Inflammatory macrophage treated with lipopolysaccharide for 1 hour (primary cell): ENCODE results near the gene UGT2A3.
"Not testable (repeated sequence)": the region's sequence is repeated elsewhere in the genome, so short reads cannot be mapped to it uniquely, and the experiment has no call there.

Experiments
- DNase-seq, 2 donors: peaks; one replicate each; pipeline ENCODE4 v3.0.0-alpha.2; 2020 to 2022

The UGT2A3 gene

DNA sequence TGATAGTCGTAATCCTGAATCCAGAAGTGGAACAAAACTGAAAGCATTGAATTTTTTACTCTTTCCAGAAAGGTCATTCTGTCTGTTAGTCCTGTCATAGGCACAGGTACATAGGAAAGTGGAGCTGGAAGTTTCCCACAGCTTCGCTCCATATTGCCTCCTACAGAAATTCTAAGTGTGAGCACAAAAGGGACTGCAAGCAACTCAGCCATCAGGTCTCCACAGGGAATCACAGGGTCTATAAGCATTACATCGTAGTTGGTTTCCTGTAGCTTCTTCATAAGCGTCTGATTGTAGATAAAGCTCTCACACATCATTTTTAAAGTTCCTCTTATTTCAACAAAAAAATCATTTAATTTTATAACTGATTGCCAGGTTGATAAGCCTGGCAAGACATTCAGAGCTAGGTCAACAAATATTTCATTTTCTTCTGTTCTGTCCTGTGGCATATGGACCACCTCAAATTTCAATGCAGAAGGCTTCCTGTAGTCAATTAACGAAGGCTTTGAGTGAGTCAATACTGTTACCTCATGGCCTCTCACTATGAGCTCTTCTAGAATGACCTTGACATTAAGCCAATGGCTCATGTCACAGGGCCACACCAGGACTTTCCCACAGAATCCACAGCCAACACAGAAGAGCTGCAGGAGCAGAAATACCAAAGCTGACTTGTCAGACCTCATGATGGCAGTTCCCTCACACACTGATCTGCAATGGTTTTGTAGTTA lies at the start of gene UGT2A3:
Gene UGT2A3, minus strand, starts transcription at position 727 of the 728 bp plus-strand sequence. Its CDS starts 44 bp downstream, at position 683.
- no peak for DNase-seq

DNA sequence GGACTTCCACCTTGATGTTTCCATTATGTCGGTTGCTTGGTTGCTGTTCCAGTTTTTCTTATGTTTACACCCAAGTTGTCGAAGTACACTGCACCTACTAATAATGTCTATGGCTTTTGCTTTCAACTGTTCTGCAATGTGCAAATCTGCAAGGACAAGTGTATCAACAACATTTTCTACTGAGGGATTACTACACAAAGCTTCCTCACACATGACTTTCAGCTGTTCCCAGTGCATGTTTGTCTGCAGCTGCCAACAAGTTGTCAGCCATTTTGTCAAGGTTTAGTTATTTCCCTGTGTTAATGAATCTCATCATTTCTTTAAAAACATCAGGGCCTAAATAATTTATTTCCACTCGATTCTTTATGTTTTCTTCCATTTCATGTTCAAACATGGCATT lies 45.4 kb upstream of the UGT2A3 start:
- no peak for DNase-seq

DNA sequence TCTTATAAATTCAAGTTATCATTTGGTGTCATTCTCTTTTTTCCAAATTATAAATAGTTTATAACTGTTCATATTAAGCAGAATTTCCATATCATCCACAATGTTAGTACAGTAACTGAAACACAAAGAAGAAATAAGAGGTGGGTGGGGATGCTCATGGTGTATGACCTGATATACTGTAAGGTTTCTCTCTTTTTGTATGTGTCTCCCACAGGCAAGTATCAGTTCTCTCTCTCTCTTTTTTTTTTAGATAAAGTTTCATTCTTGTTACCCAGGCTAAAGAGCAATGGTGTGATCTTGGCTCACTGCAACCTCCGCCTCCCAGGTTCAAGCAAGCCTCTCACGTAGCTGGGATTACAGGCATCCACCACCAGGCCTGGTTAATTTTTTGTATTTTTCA lies 43.7 kb upstream of the UGT2A3 start:
- DNase-seq, result no peak

DNA sequence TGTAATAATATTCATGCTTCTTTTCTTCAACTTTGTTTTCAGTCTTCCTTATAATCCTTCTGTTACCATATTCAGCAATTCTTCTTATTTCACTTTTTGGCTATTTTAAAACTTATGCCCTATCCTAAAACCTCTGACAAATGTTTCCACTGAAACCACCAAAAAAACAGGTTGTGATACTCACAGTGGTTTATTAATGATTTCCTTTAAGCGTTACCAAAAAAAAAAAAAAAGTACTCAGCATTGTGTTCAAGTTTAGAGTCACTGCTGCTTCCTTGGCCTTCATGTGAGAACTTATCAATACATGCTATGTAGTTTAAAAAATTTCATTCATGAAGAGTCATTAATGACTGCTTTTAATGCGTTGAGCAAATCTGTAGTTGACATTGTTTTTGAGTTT lies 35.4 kb upstream of the UGT2A3 start:
- DNase-seq, result no peak

DNA sequence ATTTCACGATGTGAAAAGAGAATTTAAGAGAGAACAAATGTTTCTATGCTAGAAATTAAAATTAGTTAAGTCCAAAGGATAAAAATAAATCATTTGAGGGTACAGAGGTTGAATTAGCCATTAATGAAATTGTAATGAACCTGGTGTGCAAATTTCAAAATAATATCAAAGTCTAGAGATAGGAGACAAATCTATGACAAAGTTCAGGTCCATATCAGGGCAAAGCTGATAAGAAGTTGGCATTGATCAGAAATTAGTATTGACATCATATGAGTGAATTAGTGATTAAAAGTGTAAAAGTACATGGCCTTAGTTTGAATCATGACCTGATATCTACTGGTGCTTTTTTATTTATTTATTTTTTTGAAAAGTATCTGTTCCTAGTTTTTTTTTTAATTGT lies 33.8 kb upstream of the UGT2A3 start:
- no peak for DNase-seq

DNA sequence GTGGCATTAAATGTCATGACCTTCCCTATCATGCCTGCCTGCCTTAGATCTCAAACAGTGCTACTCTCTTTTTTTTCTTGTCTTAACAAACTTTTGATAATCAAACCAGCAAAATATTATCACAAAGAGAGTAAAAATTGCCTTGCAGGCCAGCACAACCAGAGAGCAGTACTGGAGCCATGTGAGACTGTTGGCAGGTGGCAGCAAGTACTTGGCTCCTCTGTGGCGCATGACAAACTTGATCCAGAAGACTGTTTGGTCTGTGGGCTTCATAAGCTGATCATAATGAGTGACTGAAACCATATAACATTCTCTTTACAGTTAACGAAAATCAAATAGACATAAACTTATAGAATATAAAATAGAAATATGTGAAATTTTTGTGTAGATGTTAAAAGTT lies 33.3 kb upstream of the UGT2A3 start:
- no peak for DNase-seq

DNA sequence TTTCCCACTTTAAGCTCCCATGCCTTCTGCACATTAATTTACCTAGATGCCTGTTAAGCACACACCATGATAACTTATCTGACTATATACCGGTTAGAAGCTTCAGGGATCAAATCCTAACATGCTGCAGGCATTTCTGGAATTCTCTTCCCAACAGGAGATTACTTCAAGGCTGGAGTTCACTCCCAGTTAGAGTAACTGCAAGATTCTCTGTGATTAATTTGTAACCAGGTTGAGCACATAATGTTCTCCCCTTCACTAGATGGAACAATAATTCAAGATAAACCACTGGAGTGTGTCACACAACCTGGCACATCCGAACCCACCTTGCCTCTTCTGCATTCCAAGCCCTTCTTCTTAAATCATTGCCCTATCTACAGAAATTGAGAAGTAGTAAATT lies 11.8 kb upstream of the UGT2A3 start:
- no peak for DNase-seq

DNA sequence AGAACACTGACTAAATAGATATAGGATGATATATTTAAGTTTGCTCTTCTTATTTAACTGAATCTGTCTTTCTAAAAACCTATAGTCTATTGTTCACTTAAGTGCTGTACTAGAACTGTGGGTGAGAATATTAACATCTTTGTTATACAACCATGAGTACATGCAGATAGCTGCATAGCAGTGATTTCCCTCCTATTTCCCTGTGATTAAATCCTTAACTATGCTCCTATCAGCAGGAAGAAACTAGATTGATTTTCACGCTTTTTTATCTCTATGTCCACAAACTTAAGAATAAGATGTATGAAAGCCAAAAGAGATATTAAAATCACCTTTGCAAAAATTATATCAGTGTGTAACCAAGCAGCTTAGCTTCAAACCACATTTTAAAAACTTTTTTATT lies 11.3 kb upstream of the UGT2A3 start:
- DNase-seq, result no peak

DNA sequence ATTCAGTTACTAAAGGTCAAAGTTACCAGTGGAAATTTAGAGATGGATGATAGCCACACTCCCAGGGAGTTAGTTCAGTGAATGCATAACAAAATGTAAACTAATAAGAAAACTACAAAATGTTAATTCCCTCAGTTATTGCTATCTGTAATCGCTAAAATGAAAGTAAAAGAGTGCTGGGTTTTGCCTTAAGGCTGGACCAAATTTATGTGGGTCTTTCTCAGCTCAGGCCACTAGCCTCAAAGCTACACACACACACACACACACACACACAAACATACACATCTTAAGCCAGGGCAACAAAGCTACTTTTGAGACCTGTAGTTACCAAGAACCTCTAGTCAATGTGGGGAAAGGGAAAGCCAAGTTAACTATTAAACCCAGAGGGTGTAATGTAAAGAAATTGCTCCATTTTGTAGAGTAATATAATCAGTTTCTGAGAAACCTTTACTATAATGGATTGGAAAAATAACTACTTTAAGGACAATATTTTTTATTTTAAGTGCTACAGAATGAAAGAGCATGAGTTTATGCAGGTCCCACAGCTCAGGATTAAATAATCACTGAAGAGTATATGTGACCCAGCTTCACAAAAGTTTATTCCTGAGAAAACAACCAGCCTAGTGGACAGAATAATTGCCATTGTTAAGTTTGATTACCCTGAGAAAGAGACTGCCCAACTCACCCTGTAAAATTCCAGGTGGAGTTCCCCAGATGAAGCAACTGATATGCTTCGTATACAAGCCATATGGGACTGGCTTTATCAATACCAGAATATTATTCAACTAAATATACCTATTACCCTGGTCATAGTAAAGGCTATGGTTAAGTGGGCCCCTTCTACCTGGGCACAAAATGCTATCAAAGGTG lies 8.9 kb upstream of the UGT2A3 start:
- no peak for DNase-seq

DNA sequence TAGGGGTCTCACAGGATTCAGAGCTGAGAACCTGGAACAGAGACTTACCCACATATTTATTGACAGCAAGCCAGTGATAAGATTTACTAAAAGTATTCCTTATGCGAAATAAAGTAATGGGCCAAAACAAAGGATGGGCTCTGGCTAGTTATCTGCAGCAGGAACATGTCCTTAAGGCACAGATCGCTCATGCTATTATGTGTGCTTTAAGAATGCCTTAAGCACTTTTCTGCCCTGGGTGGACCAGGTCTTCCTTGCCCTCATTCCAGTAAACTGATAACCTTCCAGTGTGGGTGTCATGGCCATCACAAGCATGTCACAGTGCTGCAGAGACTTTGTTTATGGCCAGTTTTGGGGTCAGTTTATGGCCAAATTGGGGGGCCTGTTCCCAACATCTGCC lies 7.5 kb upstream of the UGT2A3 start:
- not testable (repeated sequence) for DNase-seq

DNA sequence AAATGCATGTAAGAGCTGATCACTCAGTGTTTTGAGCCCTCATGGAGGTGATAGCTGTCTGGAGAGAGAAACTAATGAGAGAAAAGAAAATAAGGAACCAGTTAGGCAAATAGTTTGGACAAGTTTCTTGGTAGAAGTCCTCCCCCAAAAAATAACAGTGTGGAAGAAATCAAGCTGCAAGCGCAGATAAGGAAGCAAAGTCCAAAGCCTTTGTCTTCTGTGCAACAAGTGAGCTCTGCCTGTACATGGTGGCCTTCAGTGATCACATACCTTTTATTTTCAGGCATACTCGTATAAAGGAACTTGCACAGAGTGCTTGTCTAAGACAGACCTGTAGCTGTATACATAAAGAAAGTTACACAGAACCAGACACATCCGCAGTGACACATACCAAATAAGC lies 2.5 kb upstream of the UGT2A3 start:
- DNase-seq, result no peak

DNA sequence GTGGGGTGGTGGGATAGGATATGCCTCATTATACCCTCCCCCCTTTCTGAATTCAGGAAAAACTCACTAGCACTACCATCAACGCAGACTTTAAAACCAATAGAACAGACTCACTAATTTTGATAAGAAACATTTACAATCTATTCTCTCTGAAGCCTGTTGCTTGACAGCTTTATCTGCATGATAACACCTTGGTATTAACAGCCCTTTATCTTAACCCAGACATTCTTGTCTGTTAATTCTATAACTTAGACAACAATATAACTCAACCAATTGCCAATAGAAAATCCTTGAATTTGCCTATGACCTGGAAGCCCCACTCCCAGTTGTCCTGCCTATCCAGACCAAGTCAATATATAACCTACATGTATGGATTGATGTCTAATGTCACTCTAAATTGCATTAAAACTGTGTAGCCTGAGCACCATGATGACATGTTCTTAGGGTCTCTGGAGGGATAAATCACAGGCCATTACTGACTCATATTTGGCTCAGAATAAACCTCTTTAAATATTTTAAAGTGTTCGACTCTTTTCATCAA lies 1.5 kb upstream of the UGT2A3 start:
- DNase-seq, result no peak

DNA sequence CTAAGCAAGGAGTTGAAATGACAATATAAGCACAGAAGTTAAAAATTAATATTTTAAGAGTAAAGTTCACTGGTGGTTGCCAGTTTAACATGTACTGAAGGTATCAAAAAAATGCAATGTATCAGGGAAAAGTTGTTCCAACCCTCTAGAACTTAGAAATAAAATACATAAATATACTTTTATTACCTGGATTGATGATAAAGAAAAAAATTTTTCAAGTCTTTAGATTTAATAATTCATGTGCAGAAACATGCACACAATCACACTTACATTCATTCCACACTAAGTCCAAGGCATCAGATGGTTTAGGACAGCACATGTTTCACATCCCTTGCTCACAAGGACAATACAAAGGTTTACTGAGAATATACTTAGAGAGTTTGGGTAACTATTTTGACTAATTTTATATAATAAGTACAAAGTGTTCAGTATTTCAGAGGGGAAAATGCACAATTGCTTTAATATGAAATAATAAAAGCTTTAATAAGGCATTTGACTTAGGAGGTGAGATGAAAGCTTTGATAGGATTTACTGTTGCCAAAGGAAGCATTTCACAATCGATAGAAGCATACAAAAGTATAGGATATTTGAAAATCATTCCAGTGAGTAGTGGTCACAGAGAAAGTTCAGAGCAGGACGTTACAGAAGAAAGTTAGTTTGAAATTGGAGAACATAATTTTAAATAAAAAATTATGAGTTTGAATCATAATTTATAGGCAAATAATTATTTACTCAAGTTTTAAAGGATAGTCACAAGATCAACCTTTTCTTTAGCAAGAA lies 392 bp upstream of the UGT2A3 start:
- no peak for DNase-seq

DNA sequence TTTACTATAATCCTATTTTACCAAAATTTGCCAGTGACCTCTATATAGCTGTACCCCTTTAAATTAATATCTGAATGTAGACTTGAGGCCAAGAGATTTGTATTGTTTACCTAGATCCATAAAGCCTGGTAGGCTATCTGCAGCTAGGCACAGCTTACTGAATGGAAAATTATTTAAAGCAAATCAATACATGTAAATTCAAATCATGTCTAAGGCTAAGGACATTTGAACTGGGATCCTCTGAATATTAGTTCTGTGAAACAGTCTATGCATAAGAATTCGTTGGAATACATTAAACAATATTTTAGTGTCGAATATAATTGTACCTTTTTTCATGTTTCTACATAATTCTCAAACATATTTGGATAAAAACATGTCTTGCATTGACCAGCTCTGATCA lies 1.6 kb downstream of the UGT2A3 start:
- DNase-seq, result no peak

DNA sequence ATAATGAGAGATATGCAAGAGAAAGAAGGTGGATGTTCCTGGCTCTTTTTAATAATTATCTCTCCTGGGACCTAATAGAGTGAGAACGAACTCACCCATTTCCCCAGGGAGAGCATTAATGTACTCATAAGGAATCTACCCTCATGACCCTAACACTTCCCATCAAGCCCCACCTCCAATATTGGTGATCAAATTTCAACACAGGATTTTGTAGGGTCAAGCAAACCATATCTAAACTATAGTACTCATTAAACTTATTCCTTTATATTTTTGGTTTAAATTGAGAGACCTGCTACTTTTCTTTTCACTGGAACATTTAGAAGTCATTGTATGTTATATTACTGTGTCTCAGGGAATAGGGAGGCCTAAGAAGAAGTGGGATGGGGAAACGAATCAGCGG lies 2.6 kb downstream of the UGT2A3 start:
- DNase-seq, result no peak

DNA sequence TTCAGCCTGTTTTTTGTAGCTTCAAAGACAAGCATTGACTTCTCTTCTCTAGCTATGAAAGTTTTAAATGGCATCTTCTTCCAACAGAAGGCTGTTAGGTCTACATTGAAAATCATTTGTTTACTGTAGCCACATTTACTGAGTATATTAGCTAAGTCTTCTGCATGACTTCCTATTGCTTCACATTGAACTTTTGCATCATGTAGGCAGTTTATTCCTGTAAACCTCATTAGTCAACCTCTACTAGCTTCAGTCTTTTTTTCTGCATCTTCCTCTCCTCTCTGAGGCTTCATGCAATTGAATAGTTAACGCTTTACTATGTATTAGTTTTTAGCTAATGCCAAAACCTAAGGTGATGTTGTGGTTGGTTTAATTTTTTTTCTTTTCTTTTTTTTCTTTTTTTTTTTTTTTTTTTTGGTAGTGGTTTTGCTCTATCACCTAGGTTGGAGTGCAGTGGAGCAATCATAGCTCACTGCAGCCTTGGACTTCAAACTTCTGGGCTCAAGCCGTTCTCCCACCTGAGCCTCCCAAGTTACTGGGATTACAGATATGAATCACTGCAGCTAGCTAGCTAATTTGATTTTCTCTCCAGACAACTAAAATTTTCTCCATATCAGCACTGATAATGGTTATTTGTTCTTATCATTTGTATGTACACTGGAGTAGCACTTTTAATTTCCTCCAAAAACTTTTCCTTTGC lies 3.4 kb downstream of the UGT2A3 start:
- DNase-seq, result no peak

DNA sequence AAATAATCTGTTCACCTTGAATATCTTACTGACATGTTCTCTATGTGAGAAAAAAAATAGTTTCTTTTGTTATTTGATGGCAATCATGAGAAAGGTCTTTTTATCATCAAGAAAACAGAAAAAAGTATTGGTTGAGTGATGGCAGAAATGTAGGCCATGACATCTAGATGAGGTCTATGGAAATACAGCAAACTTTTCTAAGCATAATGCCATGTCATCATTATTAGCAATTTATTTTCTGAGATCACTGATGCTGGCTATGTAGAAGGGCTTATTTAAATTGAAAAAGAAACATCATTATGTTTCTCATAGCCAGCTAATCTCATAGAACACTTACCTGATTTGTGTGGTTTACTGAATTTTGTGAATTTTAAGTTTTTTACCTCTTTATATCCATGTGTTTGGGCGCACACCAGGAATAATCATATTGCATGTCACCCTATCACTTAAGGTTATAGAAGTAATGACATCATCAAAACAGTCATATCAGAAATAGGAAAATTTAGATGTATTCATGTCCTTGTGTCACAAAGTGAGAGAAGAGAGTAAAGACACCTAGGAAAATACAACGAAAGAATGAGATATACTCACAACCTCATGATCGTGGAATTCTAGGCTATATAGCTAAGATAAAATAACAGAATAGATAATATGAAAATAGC lies 22.4 kb downstream of the UGT2A3 start:
- no peak for DNase-seq

DNA sequence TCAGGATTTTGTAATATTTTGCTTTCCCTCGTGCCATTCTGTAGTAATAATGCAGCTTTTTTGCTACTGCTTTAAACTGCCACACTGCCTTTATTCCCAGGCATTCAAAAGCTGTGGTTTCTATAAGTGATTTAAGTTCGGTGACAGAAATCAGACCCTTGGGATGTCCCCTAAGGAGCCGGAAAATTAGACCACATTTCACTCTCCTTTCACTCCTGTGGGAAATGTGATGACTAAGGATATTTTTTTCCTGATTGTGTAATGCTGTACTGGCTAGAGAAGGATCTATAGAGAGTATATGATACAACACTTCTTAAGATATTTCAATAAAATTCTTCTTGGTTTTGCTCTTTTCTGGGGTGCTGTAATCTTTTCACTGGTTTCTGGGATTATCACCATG lies 24.4 kb downstream of the UGT2A3 start:
- no peak for DNase-seq

DNA sequence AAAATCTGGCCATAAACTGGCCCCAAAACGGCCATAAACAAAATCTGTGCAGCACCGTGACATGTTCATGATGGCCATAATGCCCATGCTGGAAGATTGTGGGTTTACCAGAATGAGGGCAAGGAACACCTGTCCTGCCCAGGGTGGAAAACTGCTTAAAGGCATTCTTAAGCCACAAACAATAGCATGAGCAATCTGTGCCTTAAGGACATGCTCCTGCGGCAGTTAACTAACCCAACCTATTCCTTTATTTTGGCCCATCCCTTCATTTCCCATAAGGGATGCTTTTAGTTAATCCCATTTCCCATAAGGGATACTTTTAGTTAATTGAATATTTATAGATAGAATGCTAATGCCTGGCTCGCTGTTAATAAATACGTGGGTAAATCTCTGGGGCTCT lies 29.4 kb downstream of the UGT2A3 start:
- DNase-seq, result not testable (repeated sequence)

DNA sequence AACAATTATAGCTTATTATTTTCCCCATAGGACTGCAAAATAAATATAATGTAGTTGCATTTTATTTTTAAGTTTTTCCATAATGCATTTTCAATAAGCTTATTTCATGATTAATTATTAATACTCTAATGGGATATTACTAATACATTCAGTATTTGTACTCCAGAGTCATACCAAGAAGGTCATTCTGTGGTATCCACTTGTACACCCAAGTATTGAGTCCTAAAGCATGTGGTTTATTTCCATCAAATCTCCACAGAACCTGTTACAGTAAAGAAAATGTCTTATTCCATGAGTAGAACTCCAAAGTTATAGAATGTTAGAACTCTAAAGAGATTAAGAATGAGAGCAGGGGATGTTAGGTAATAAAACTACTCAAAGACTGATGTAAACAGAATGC lies 30.6 kb downstream of the UGT2A3 start:
- DNase-seq, result no peak

DNA sequence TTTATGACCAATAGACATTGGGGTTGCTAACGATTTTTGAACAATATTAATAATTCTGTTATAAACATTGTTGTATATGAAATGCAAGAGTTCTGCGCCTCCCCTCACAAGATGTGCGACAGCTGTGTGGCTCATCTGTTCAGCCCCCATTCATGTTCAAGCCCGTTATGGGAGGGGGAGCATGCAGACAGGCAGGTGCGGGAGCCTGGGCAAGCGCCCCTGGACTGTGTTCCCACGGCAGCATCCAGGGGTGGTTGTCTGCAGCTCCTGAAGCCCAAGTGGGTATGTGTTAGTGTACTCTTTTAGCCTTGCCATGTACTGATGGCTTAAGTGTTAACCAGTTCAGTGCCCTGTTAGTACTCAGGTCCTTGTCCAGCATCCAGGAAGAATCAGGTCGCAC lies 34.6 kb downstream of the UGT2A3 start:
- DNase-seq, result no peak

DNA sequence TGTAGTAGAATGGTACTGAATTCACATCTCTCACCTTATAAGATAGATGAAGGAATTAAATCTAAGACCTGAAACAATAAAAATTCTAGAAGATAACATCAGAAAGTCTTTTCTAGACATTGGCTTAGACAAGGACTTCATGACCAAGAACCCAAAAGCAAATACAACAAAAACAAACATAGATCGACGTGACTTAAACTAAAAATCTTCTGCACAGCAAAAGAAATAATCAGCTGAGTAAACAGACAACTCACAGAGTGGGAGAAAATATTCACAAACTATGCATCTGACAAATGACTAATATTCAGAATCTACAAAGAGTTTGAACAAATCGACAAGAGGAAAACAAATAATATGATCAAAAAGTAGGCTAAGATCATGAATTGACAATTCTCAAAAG lies 38.8 kb downstream of the UGT2A3 start:
- DNase-seq, result no peak
